ENCODE results near the gene IQCE. TPM values are rescaled to one million over a fixed set of nuclear protein-coding genes. Genes with fewer than 3 reads are reported as not detected.
"Not testable (repeated sequence)": the region's sequence is repeated elsewhere in the genome, so short reads cannot be mapped to it uniquely, and the experiment has no call there.

IQCE gene
- total RNA-seq, 1 experiment from 2014 or later: 94.8 TPM

GRCh38 chr7:2555121-2556052, 3.4 kb upstream of the IQCE start, which contains the start of gene BRAT1:
Gene BRAT1 (minus strand): TSS chr7:2555524. CDS start chr7:2554431, 1,093 bp downstream.
- Mint-ChIP-seq H3K9me3 (ENCODE audit: low read depth, unreplicated experiment) (no peaks in the 10 kb centered on the region), H3K4me1 (ENCODE audit: low read depth, unreplicated experiment) (peaks cover 38% of the 10 kb centered on the region), H3K27ac (ENCODE audit: unreplicated experiment) (peak within 1 kb of the TSS; percentile 93), H3K36me3 (ENCODE audit: insufficient read depth, unreplicated experiment) (peaks cover 81% of the 10 kb centered on the region), H3K27me3 (ENCODE audit: unreplicated experiment) (no peaks in the 10 kb centered on the region), H3K4me3 (ENCODE audit: low read depth, unreplicated experiment) (peak within 1 kb of the TSS; percentile 93)
- DNase-seq: peak; percentile 99
- no TSS peak for BruUV-seq (replicated peaks)
- CTCF ChIA-PET: interaction anchor here (0.6 to 1.2 kb wide), 7 partner anchors 17 to 994 kb away, joined by 3 to 12 read pairs (median 6); partner anchors contain the start of gene LFNG
- TF ChIP-seq CTCF (IDR thresholded peaks at IDR 0.05; ENCODE audit: unreplicated experiment): peak; percentile 71
- intact Hi-C loops (cut with micrococcal nuclease; ENCODE audit: unreplicated experiment): loop anchor here (5.0 kb wide), 2 partner anchors 33 to 78 kb away; partner anchors contain the start of gene GRIFIN

- no peaks in the 10 kb centered on the region for H3K27me3 Mint-ChIP-seq (ENCODE audit: unreplicated experiment)
- CTCF ChIA-PET: interaction anchor here (0.6 to 3.7 kb wide), 7 partner anchors 12 to 764 kb away, joined by 3 to 32 read pairs (median 3); no protein-coding TSS in a partner anchor
- no peaks in the 10 kb centered on the region for H3K9me3 Mint-ChIP-seq (ENCODE audit: low read depth, unreplicated experiment)
- H3K4me1 Mint-ChIP-seq (ENCODE audit: low read depth, unreplicated experiment): peaks cover 47% of the 10 kb centered on the region
- H3K27ac Mint-ChIP-seq (ENCODE audit: unreplicated experiment): peak overlapping the region; percentile 90
- DNase-seq: peak; percentile 61
- intact Hi-C loops (cut with micrococcal nuclease; ENCODE audit: unreplicated experiment): loop anchor here (5.0 kb wide), 2 partner anchors 37 to 82 kb away; partner anchors contain the start of gene GRIFIN
- BruUV-seq (replicated peaks): no TSS peak
- peaks cover 66% of the 10 kb centered on the region for H3K36me3 Mint-ChIP-seq (ENCODE audit: insufficient read depth, unreplicated experiment)
- no peak for TF ChIP-seq CTCF (IDR thresholded peaks at IDR 0.05; ENCODE audit: unreplicated experiment)
- peak overlapping the region; percentile 91 for H3K4me3 Mint-ChIP-seq (ENCODE audit: low read depth, unreplicated experiment)
These were observed 638 bp downstream of the IQCE start for GRCh38 chr7:2559283-2559950.

- not testable (repeated sequence) for BruUV-seq (replicated peaks); H3K9me3 Mint-ChIP-seq (ENCODE audit: low read depth, unreplicated experiment); H3K4me3 Mint-ChIP-seq (ENCODE audit: low read depth, unreplicated experiment); H3K27me3 Mint-ChIP-seq (ENCODE audit: unreplicated experiment); DNase-seq
- Mint-ChIP-seq H3K27ac (ENCODE audit: unreplicated experiment) (peak overlapping the region; percentile 50), H3K36me3 (ENCODE audit: insufficient read depth, unreplicated experiment) (peaks cover 51% of the 10 kb centered on the region), H3K4me1 (ENCODE audit: low read depth, unreplicated experiment) (peaks cover 50% of the 10 kb centered on the region)
- CTCF ChIA-PET: interaction anchor here (0.7 kb wide), 1 partner anchor 8 kb away, joined by 5 read pairs; no protein-coding TSS in a partner anchor
- intact Hi-C loops (cut with micrococcal nuclease; ENCODE audit: unreplicated experiment): loop anchor here (10.0 kb wide), 1 partner anchor 121 kb away; the partner anchor contains the start of gene AMZ1
These were observed 5.2 kb downstream of the IQCE start for GRCh38 chr7:2563955-2564354.

- intact Hi-C loops (cut with micrococcal nuclease; ENCODE audit: unreplicated experiment): loop anchor here (10.0 kb wide), 1 partner anchor 120 kb away; the partner anchor contains the start of gene AMZ1
- CTCF ChIA-PET: no interaction called here
- Mint-ChIP-seq H3K4me3 (ENCODE audit: low read depth, unreplicated experiment) (peak overlapping the region; percentile 53), H3K27me3 (ENCODE audit: unreplicated experiment) (no peaks in the 10 kb centered on the region), H3K27ac (ENCODE audit: unreplicated experiment) (peak overlapping the region; percentile 50), H3K36me3 (ENCODE audit: insufficient read depth, unreplicated experiment) (peaks cover 49% of the 10 kb centered on the region), H3K4me1 (ENCODE audit: low read depth, unreplicated experiment) (peaks cover 56% of the 10 kb centered on the region), H3K9me3 (ENCODE audit: low read depth, unreplicated experiment) (no peaks in the 10 kb centered on the region)
- peak; percentile 50 for DNase-seq
- no peak for TF ChIP-seq CTCF (IDR thresholded peaks at IDR 0.05; ENCODE audit: unreplicated experiment)
- BruUV-seq (replicated peaks): no TSS peak
These were observed 6.3 kb downstream of the IQCE start for GRCh38 chr7:2564970-2565540.

Measured in Calu3 (cell line).